Activated CD8-positive, alpha-beta memory T cell treated with anti-CD3 and anti-CD28 coated beads, Interleukin-2, amount 10 ng/mL, durations not matched to agents 7 days and 5 days (primary cell): ENCODE data around the gene COMMD7. TPM values are rescaled to one million over a fixed set of nuclear protein-coding genes. Genes with fewer than 3 reads are reported as not detected.
"Not testable (repeated sequence)": the region's sequence is repeated elsewhere in the genome, so short reads cannot be mapped to it uniquely, and the experiment has no call there.

Source experiments
- ATAC-seq: fragments of 150-1000 bp; cut with Tn5 transposase; one replicate; pipeline ENCODE4 v1.10.0; 2021; ENCODE audit warnings: moderate library complexity
- CTCF ChIA-PET: fragments of 350-600 bp; sonication (Branson Sonifier 250); formaldehyde crosslinking; loops from one replicate; lab custom pipeline; 2021; ENCODE audit warnings: antibody characterized with exemption; lab: Charles Lee
- DNase-seq: peaks from one replicate; pipeline ENCODE4 v3.0.0-alpha.2; 2020
- H3K27ac Mint-ChIP-seq: one replicate; pipeline ENCODE4 v1.8.0; 2021; ENCODE audit warnings: mild to moderate bottlenecking, mixed read lengths
- H3K27me3 Mint-ChIP-seq: one replicate; pipeline ENCODE4 v1.8.0; 2021; ENCODE audit warnings: mixed read lengths
- H3K36me3 Mint-ChIP-seq: one replicate; pipeline ENCODE4 v1.8.0; 2021; ENCODE audit warnings: mild to moderate bottlenecking, mixed read lengths
- H3K4me1 Mint-ChIP-seq: one replicate; pipeline ENCODE4 v1.8.0; 2021; ENCODE audit warnings: mixed read lengths
- H3K4me3 Mint-ChIP-seq: one replicate; pipeline ENCODE4 v1.8.0; 2021; ENCODE audit warnings: mild to moderate bottlenecking, moderate library complexity, mixed read lengths
- H3K9me3 Mint-ChIP-seq: one replicate; pipeline ENCODE4 v1.8.0; 2022; ENCODE audit warnings: low read depth, mixed read lengths
- total RNA-seq, 2 experiments: library from RNA; stranded (reverse); gene quantifications; one replicate each; pipeline ENCODE4 v1.2.3, GENCODE V29; 2021

Gene COMMD7
- total RNA-seq, 2 experiments from 2014 or later = 54.2 to 59.5 TPM

- Mint-ChIP-seq H3K36me3 (peaks cover 25% of the 10 kb centered on the region), H3K4me1 (no peaks in the 10 kb centered on the region), H3K4me3 (no peak overlapping the region), H3K27ac (no peak overlapping the region), H3K9me3 (no peaks in the 10 kb centered on the region), H3K27me3 (no peaks in the 10 kb centered on the region)
- DNase-seq (no peak), ATAC-seq (no peak)
- CTCF ChIA-PET = interaction anchor here (1.5 to 2.7 kb wide), 2 partner anchors 75 kb away, joined by 4 to 12 read pairs; no protein-coding TSS in a partner anchor
These were observed 40.4 kb downstream of the COMMD7 start for GRCh38 chr20:32702706-32703425.

- H3K4me1 Mint-ChIP-seq = no peaks in the 10 kb centered on the region
- no peaks in the 10 kb centered on the region for H3K9me3 Mint-ChIP-seq
- H3K4me3 Mint-ChIP-seq = no peak overlapping the region
- CTCF ChIA-PET = interaction anchor here (1.0 kb wide), 1 partner anchor 23 kb away, joined by 3 read pairs; no protein-coding TSS in a partner anchor
- no peak overlapping the region for H3K27ac Mint-ChIP-seq
- DNase-seq (no peak), ATAC-seq (no peak)
- H3K27me3 Mint-ChIP-seq = no peaks in the 10 kb centered on the region
- H3K36me3 Mint-ChIP-seq = peaks cover 6% of the 10 kb centered on the region
These were observed 45.7 kb downstream of the COMMD7 start for GRCh38 chr20:32697608-32698007.

- Mint-ChIP-seq H3K27ac (no peak overlapping the region), H3K36me3 (no peaks in the 10 kb centered on the region), H3K4me3 (no peak overlapping the region), H3K27me3 (no peaks in the 10 kb centered on the region), H3K9me3 (no peaks in the 10 kb centered on the region), H3K4me1 (no peaks in the 10 kb centered on the region)
- ATAC-seq = no peak
- CTCF ChIA-PET = no interaction called here
- DNase-seq = no peak
These were observed 48.2 kb downstream of the COMMD7 start for GRCh38 chr20:32695089-32695488.

- DNase-seq, H3K4me3 Mint-ChIP-seq, H3K36me3 Mint-ChIP-seq, H3K27me3 Mint-ChIP-seq, H3K27ac Mint-ChIP-seq, CTCF ChIA-PET, ATAC-seq, H3K4me1 Mint-ChIP-seq, H3K9me3 Mint-ChIP-seq: not testable (repeated sequence)
These were observed 54.3 kb downstream of the COMMD7 start for GRCh38 chr20:32688966-32689365.

- H3K27me3 Mint-ChIP-seq = no peaks in the 10 kb centered on the region
- no peak overlapping the region for H3K27ac Mint-ChIP-seq
- peaks cover 4% of the 10 kb centered on the region for H3K4me1 Mint-ChIP-seq
- H3K9me3 Mint-ChIP-seq = no peaks in the 10 kb centered on the region
- no peak for ATAC-seq
- no peak overlapping the region for H3K4me3 Mint-ChIP-seq
- DNase-seq = no peak
- CTCF ChIA-PET = interaction anchor here (1.6 kb wide), 1 partner anchor 92 kb away, joined by 4 read pairs; no protein-coding TSS in a partner anchor
- no peaks in the 10 kb centered on the region for H3K36me3 Mint-ChIP-seq
These were observed 56.1 kb downstream of the COMMD7 start for GRCh38 chr20:32687180-32687532.

GRCh38 chr20:32686530-32687179 is 56.6 kb downstream of the COMMD7 start:
- ATAC-seq = no peak
- H3K4me3 Mint-ChIP-seq = no peak overlapping the region
- CTCF ChIA-PET = interaction anchor here (1.6 kb wide), 1 partner anchor 92 kb away, joined by 4 read pairs; no protein-coding TSS in a partner anchor
- no peak for DNase-seq
- no peak overlapping the region for H3K27ac Mint-ChIP-seq
- H3K36me3 Mint-ChIP-seq = no peaks in the 10 kb centered on the region
- H3K4me1 Mint-ChIP-seq = peaks cover 7% of the 10 kb centered on the region
- H3K9me3 Mint-ChIP-seq = no peaks in the 10 kb centered on the region
- H3K27me3 Mint-ChIP-seq = no peaks in the 10 kb centered on the region

- ATAC-seq (no peak), DNase-seq (no peak)
- no peak overlapping the region for H3K4me3 Mint-ChIP-seq
- H3K36me3 Mint-ChIP-seq = no peaks in the 10 kb centered on the region
- H3K9me3 Mint-ChIP-seq = no peaks in the 10 kb centered on the region
- CTCF ChIA-PET = no interaction called here
- no peak overlapping the region for H3K27ac Mint-ChIP-seq
- peaks cover 15% of the 10 kb centered on the region for H3K4me1 Mint-ChIP-seq
- no peaks in the 10 kb centered on the region for H3K27me3 Mint-ChIP-seq
These were observed 57.4 kb downstream of the COMMD7 start for GRCh38 chr20:32685541-32686529.

- no peaks in the 10 kb centered on the region for H3K27me3 Mint-ChIP-seq
- H3K9me3 Mint-ChIP-seq = no peaks in the 10 kb centered on the region
- peaks cover 19% of the 10 kb centered on the region for H3K4me1 Mint-ChIP-seq
- no peak overlapping the region for H3K4me3 Mint-ChIP-seq
- H3K27ac Mint-ChIP-seq = no peak overlapping the region
- H3K36me3 Mint-ChIP-seq = no peaks in the 10 kb centered on the region
- no peak for ATAC-seq
- no peak for DNase-seq
- CTCF ChIA-PET = interaction anchor here (0.6 to 3.2 kb wide), 2 partner anchors 96 to 869 kb away, joined by 4 to 19 read pairs; no protein-coding TSS in a partner anchor
These were observed 60.7 kb downstream of the COMMD7 start for GRCh38 chr20:32682508-32682987.

GRCh38 chr20:32681175-32682084 is 61.8 kb downstream of the COMMD7 start:
- H3K4me3 Mint-ChIP-seq = no peak overlapping the region
- peaks cover 19% of the 10 kb centered on the region for H3K4me1 Mint-ChIP-seq
- H3K27ac Mint-ChIP-seq = peak overlapping the region; percentile 49
- no peaks in the 10 kb centered on the region for H3K36me3 Mint-ChIP-seq
- no peaks in the 10 kb centered on the region for H3K27me3 Mint-ChIP-seq
- no peak for DNase-seq
- CTCF ChIA-PET = interaction anchor here (0.9 to 3.2 kb wide), 2 partner anchors 10 to 97 kb away, joined by 4 to 19 read pairs; no protein-coding TSS in a partner anchor
- ATAC-seq = peak; percentile 66
- no peaks in the 10 kb centered on the region for H3K9me3 Mint-ChIP-seq

- Mint-ChIP-seq H3K9me3 (no peaks in the 10 kb centered on the region), H3K4me1 (peaks cover 19% of the 10 kb centered on the region), H3K27me3 (no peaks in the 10 kb centered on the region), H3K4me3 (no peak overlapping the region), H3K36me3 (no peaks in the 10 kb centered on the region), H3K27ac (no peak overlapping the region)
- CTCF ChIA-PET = interaction anchor here (0.9 to 3.2 kb wide), 2 partner anchors 9 to 98 kb away, joined by 4 to 19 read pairs; no protein-coding TSS in a partner anchor
- no peak for DNase-seq
- ATAC-seq = no peak
These were observed 62.6 kb downstream of the COMMD7 start for GRCh38 chr20:32680544-32681174.

- Mint-ChIP-seq H3K9me3 (no peaks in the 10 kb centered on the region), H3K27me3 (no peaks in the 10 kb centered on the region), H3K4me3 (no peak overlapping the region), H3K27ac (no peak overlapping the region), H3K36me3 (no peaks in the 10 kb centered on the region), H3K4me1 (peaks cover 25% of the 10 kb centered on the region)
- no peak for DNase-seq
- CTCF ChIA-PET = interaction anchor here (1.0 to 1.2 kb wide), 2 partner anchors 97 to 100 kb away, joined by 3 read pairs; no protein-coding TSS in a partner anchor
- ATAC-seq = no peak
These were observed 64.3 kb downstream of the COMMD7 start for GRCh38 chr20:32678948-32679347.
